H9 (cell line): ENCODE data around the gene TCF4. TPM values are rescaled to one million over a fixed set of nuclear protein-coding genes. Genes with fewer than 3 reads are reported as not detected.

Source experiments
- DNase-seq: peaks from one replicate; pipeline ENCODE4 v3.0.0-alpha.2; 2017
- H2AFZ ChIP-seq: one replicate; pipeline ENCODE4 v1.6.1; 2013; ENCODE audit warnings: mild to moderate bottlenecking, low read length, control low read depth, moderate library complexity
- H2AK5ac ChIP-seq: 2 replicates; pipeline ENCODE4 v1.6.1; 2013; ENCODE audit warnings: low read length, control low read depth, mixed read lengths; ENCODE audit not compliant: insufficient read length
- H2BK120ac ChIP-seq: one replicate; pipeline ENCODE4 v1.6.1; 2013; ENCODE audit warnings: low read depth, mild to moderate bottlenecking, low read length, control low read depth, inconsistent platforms; ENCODE audit not compliant: poor library complexity, severe bottlenecking
- H2BK12ac ChIP-seq: 2 replicates; pipeline ENCODE4 v1.6.1; 2013; ENCODE audit warnings: low read length, control low read depth, mixed read lengths, low read depth; ENCODE audit not compliant: insufficient read length
- H2BK15ac ChIP-seq: 2 replicates; pipeline ENCODE4 v1.6.1; 2013; ENCODE audit warnings: low read depth, low read length, control low read depth
- H2BK20ac ChIP-seq: one replicate; pipeline ENCODE4 v1.6.1; 2013; ENCODE audit warnings: low read depth, mild to moderate bottlenecking, low read length, control low read depth, inconsistent platforms; ENCODE audit not compliant: poor library complexity, severe bottlenecking
- H2BK5ac ChIP-seq: 2 replicates; pipeline ENCODE4 v1.6.1; 2013; ENCODE audit warnings: low read length, control low read depth, mixed read lengths; ENCODE audit not compliant: insufficient read length
- H3K14ac ChIP-seq: 2 replicates; pipeline ENCODE4 v1.6.1; 2013; ENCODE audit warnings: low read length, control low read depth; ENCODE audit not compliant: insufficient read depth
- H3K18ac ChIP-seq: 2 replicates; pipeline ENCODE4 v1.6.1; 2013; ENCODE audit warnings: low read depth, mild to moderate bottlenecking, mixed read lengths, low read length, control low read depth; ENCODE audit not compliant: insufficient read length
- H3K23ac ChIP-seq: 2 replicates; pipeline ENCODE4 v1.6.1; 2013; ENCODE audit warnings: low read length, control low read depth, mixed read lengths, low read depth; ENCODE audit not compliant: insufficient read length
- H3K23me2 ChIP-seq: 2 replicates; pipeline ENCODE4 v1.6.1; 2013; ENCODE audit warnings: low read depth, mild to moderate bottlenecking, mixed read lengths, low read length, control low read depth; ENCODE audit not compliant: insufficient read length, poor library complexity, severe bottlenecking
- H3K27ac ChIP-seq: 2 replicates; pipeline ENCODE4 v1.5.1; 2013; ENCODE audit warnings: low read length, control low read depth, mixed read lengths, low read depth; ENCODE audit not compliant: insufficient read length
- H3K27me3 ChIP-seq: 2 replicates; pipeline ENCODE4 v1.6.1; 2013; ENCODE audit warnings: low read length, control low read depth, inconsistent platforms; ENCODE audit not compliant: insufficient read depth
- H3K4ac ChIP-seq: 2 replicates; pipeline ENCODE4 v1.6.1; 2013; ENCODE audit warnings: low read depth, mild to moderate bottlenecking, control low read depth, inconsistent platforms, low read length, moderate library complexity
- H3K4me1 ChIP-seq: 2 replicates; pipeline ENCODE4 v1.6.1; 2013; ENCODE audit warnings: low read length, control low read depth, inconsistent platforms; ENCODE audit not compliant: insufficient read depth
- H3K4me2 ChIP-seq: 2 replicates; pipeline ENCODE4 v1.6.1; 2013; ENCODE audit warnings: low read length, control low read depth, mixed read lengths; ENCODE audit not compliant: insufficient read length, insufficient read depth
- H3K56ac ChIP-seq: 2 replicates; pipeline ENCODE4 v1.6.1; 2013; ENCODE audit warnings: low read depth, mild to moderate bottlenecking, mixed read lengths, low read length, control low read depth; ENCODE audit not compliant: insufficient read length
- H3K79me1 ChIP-seq: 2 replicates; pipeline ENCODE4 v1.6.1; 2013; ENCODE audit warnings: low read depth, mild to moderate bottlenecking, moderate library complexity, low read length, control low read depth, inconsistent platforms; ENCODE audit not compliant: insufficient read depth, poor library complexity, severe bottlenecking
- H3K79me2 ChIP-seq: 2 replicates; pipeline ENCODE4 v1.6.1; 2013; ENCODE audit warnings: low read length, control low read depth, inconsistent platforms; ENCODE audit not compliant: insufficient read depth
- H3K9ac ChIP-seq: 2 replicates; pipeline ENCODE4 v1.6.1; 2013; ENCODE audit warnings: low read length, control low read depth, mixed read lengths; ENCODE audit not compliant: insufficient read length; ENCODE audit errors: extremely low read depth
- H3K9me3 ChIP-seq: one replicate; pipeline ENCODE4 v1.6.1; 2013; ENCODE audit warnings: low read depth, low read length, inconsistent platforms; ENCODE audit not compliant: control insufficient read depth
- H3T11ph ChIP-seq: one replicate; pipeline ENCODE4 v1.6.1; 2013; ENCODE audit warnings: mild to moderate bottlenecking, low read length, control low read depth, inconsistent platforms
- H4K20me1 ChIP-seq: one replicate; pipeline ENCODE4 v1.6.1; 2013; ENCODE audit not compliant: control insufficient read depth, insufficient read length, insufficient read depth
- H4K5ac ChIP-seq: 2 replicates; pipeline ENCODE4 v1.6.1; 2013; ENCODE audit warnings: low read depth, mild to moderate bottlenecking, mixed read lengths, low read length, control low read depth; ENCODE audit not compliant: insufficient read length
- H4K8ac ChIP-seq: replicated peaks from 2 replicates; pipeline ENCODE4 v1.6.1; 2013; ENCODE audit warnings: low read length, control low read depth, mixed read lengths, low read depth; ENCODE audit not compliant: insufficient read length
- H4K91ac ChIP-seq: 2 replicates; pipeline ENCODE4 v1.6.1; 2013; ENCODE audit warnings: low read depth, mild to moderate bottlenecking, moderate library complexity, mixed read lengths, low read length, control low read depth; ENCODE audit not compliant: insufficient read length
- H3K27ac Mint-ChIP-seq, 3 experiments: 2 replicates in 2 of 3; 3 replicates in 1 of 3; pipeline ENCODE4 v1.8.0; 2020 to 2021; ENCODE audit warnings: mixed read lengths in 3 of 3, mild to moderate bottlenecking in 1 of 3, moderate library complexity in 1 of 3
- H3K27me3 Mint-ChIP-seq: 2 replicates; pipeline ENCODE4 v1.8.0; 2021; ENCODE audit warnings: low read depth, mild to moderate bottlenecking, moderate library complexity, mixed read lengths
- H3K36me3 Mint-ChIP-seq, 3 experiments: 2 replicates in 2 of 3; 3 replicates in 1 of 3; pipeline ENCODE4 v1.8.0; 2020 to 2021; ENCODE audit warnings: low read depth in 3 of 3, mixed read lengths in 3 of 3; ENCODE audit not compliant: insufficient read depth in 1 of 3
- H3K4me1 Mint-ChIP-seq, 2 experiments: 2 replicates each; pipeline ENCODE4 v1.8.0; 2020; ENCODE audit warnings: mixed read lengths in 2 of 2
- H3K4me3 Mint-ChIP-seq, 2 experiments: 2 replicates in 1 of 2; 3 replicates in 1 of 2; pipeline ENCODE4 v1.8.0; 2020 to 2021; ENCODE audit warnings: mild to moderate bottlenecking in 2 of 2, mixed read lengths in 2 of 2, moderate library complexity in 1 of 2
- H3K9me3 Mint-ChIP-seq, 2 experiments: 2 replicates in 1 of 2; 3 replicates in 1 of 2; pipeline ENCODE4 v1.8.0; 2020; ENCODE audit warnings: mild to moderate bottlenecking in 2 of 2, mixed read lengths in 2 of 2, moderate library complexity in 1 of 2
- CTCF ChIP-seq: fragments of 200-600 bp; sonication (generic); conservative IDR thresholded peaks from 3 replicates; pipeline ENCODE4 v1.8.0; 2021; ENCODE audit warnings: antibody characterized with exemption, mild to moderate bottlenecking
- WGBS: extraction: QIAGEN DNeasy Blood & Tissue Kit; methylation state at CpG from one replicate; pipeline ENCODE4 v1.1.7; 2013; ENCODE audit warnings: missing lambda C conversion rate, low lambda C conversion rate, mixed read lengths; ENCODE audit not compliant: insufficient read length; ENCODE audit errors: extremely low coverage; 5-methylcytosine and 5-hydroxymethylcytosine counted together
- total RNA-seq: library from RNA; stranded (reverse); gene quantifications from 2 replicates; pipeline ENCODE4 v1.2.1, GENCODE V29; 2021

TCF4 gene
- total RNA-seq, 1 experiment from 2014 or later, result 99.4 TPM

- Mint-ChIP-seq H3K36me3 (peaks cover 0 to under 1% (median 0%) of the 10 kb centered on the region in 3 experiments; a peak in 1 of 7 replicates), H3K9me3 (no peaks in the 10 kb centered on the region)
Observed at GRCh38 chr18:55284614-55285013, 303.4 kb downstream of the TCF4 start.

More at GRCh38 chr18:55284614-55285013, 303.4 kb downstream of the TCF4 start:
- Histone ChIP-seq H2BK5ac (no peak overlapping the region), H3T11ph (no peak overlapping the region), H2BK15ac (no peak overlapping the region), H3K4ac (no peak overlapping the region), H3K56ac (no peak overlapping the region), H3K79me2 (no peaks in the 10 kb centered on the region; the same call in 1 of the 2 replicates), H4K20me1 (no peaks in the 10 kb centered on the region), H3K18ac (no peak overlapping the region), H2BK12ac (no peak overlapping the region), H3K79me1 (peaks cover 4% of the 10 kb centered on the region), H3K4me1 (no peaks in the 10 kb centered on the region; the same call in 1 of the 2 replicates), H2AK5ac (no peak overlapping the region), H3K14ac (no peak overlapping the region), H4K5ac (no peak overlapping the region), H4K8ac (no peak overlapping the region), H3K23me2 (no peaks in the 10 kb centered on the region), H3K9ac (no peak overlapping the region), H2BK120ac (no peak overlapping the region), H3K9me3 (no peaks in the 10 kb centered on the region), H3K27ac (no peak overlapping the region), H3K23ac (no peak overlapping the region), H2AFZ (no peak overlapping the region), H4K91ac (no peak overlapping the region), H3K27me3 (no peaks in the 10 kb centered on the region), H2BK20ac (no peak overlapping the region), H3K4me2 (no peak overlapping the region)
- H3K27ac Mint-ChIP-seq, result no peak overlapping the region; a peak in 1 of 7 replicates
- H3K27me3 Mint-ChIP-seq, result no peaks in the 10 kb centered on the region
- no CpG with 5 or more reads among the region's 2 CpGs for WGBS
- no peak for DNase-seq
- H3K4me3 Mint-ChIP-seq, result no peak overlapping the region
- H3K4me1 Mint-ChIP-seq, result peaks cover 19 to 26% of the 10 kb centered on the region in 2 experiments
- TF ChIP-seq CTCF, result no peak
